ENCODE results near the gene ARGFX. TPM values are rescaled to one million over a fixed set of nuclear protein-coding genes. Genes with fewer than 3 reads are reported as not detected.

ARGFX gene
- total and polyA plus RNA-seq, 2 of the 8 experiments (the other 6 are each of a cell fraction or from before 2014, with no cell fraction given) = not detected

DNA sequence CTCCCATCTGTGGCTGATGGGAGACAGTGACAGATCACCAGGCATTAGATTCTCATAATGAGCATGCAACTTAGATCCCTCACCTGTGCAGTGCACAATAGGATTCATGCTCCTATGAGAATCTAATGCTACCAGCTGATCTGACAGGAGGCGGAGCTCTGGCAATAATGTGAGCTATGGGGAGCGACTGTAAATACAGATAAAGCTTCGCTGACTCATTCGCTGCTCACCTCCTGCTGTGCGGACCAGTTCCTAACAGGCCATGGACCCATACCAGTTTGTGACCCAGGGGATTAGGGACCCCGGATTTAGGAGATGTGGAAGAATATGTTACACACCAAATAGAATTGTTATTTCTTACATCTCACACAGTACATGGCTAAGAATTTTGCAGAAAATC is 6.7 kb downstream of the ARGFX start:
- TF ChIP-seq JUND (IDR thresholded peaks at IDR 0.05; ENCODE audit: low read length) (peak; percentile 53; the same call in 1 of the 2 replicates), TAF1 (IDR thresholded peaks at IDR 0.05; ENCODE audit: low read depth, low read length) (no peak), MAFK (IDR thresholded peaks at IDR 0.05; ENCODE audit: low read depth, low read length) (peak; percentile 43; the same call in 1 of the 2 replicates)
- no peak overlapping the region for H2BK20ac ChIP-seq (ENCODE audit: low read length)
- no peaks in the 10 kb centered on the region for H3K9me3 ChIP-seq (ENCODE audit: insufficient read depth in 2 of 2, low read depth in 1 of 2, low read length in 1 of 2)
- no peak overlapping the region for H2BK120ac ChIP-seq (replicated peaks; ENCODE audit: low read depth, low read length)
- 75% methylated on average over 6 of the region's 6 CpGs; no CpG with 5 or more reads in 1 of the 2 experiments for WGBS, 2 experiments (ENCODE audit: extremely low coverage in 1 of 2, insufficient coverage in 1 of 2, insufficient read length in 1 of 2, insufficient replicate concordance in 2 of 2, low coverage in 1 of 2, low lambda C conversion rate in 2 of 2, missing lambda C conversion rate in 1 of 2)
- no peak for FAIRE-seq
- no peak overlapping the region for H2BK5ac ChIP-seq (ENCODE audit: low read depth, low read length)
- no peak overlapping the region for H3K18ac ChIP-seq (ENCODE audit: extremely low read depth, low read length)
- H3K27me3 ChIP-seq (replicated peaks in 1 of 4; ENCODE audit: control insufficient read depth in 3 of 4, extremely low read depth in 1 of 4, insufficient read depth in 3 of 4, low read length in 3 of 4) = no peaks in the 10 kb centered on the region
- H3K56ac ChIP-seq (replicated peaks; ENCODE audit: insufficient read length, low read depth, low read length) = no peak overlapping the region
- no peaks in the 10 kb centered on the region for H3K79me1 ChIP-seq (ENCODE audit: low read depth, low read length)
- H4K91ac ChIP-seq (replicated peaks; ENCODE audit: insufficient read length, low read length) = no peak overlapping the region
- ChIA-PET CTCF (ENCODE audit: partially characterized antibody) (interaction anchor here (0.7 to 1.2 kb wide), 3 partner anchors 11 to 156 kb away, joined by 3 read pairs; no protein-coding TSS in a partner anchor), POLR2A (ENCODE audit: partially characterized antibody) (interaction anchor here (0.5 kb wide), 1 partner anchor 38 kb away, joined by 3 read pairs; no protein-coding TSS in a partner anchor)
- H2AK5ac ChIP-seq (ENCODE audit: low read depth, low read length) = no peak overlapping the region
- H3K4me2 ChIP-seq (ENCODE audit: insufficient read depth in 1 of 2, low read depth in 2 of 2, low read length in 2 of 2) = no peak overlapping the region
- no peak overlapping the region for H4K5ac ChIP-seq (ENCODE audit: insufficient read length, low read depth, low read length)
- no peak overlapping the region for H2AFZ ChIP-seq (ENCODE audit: low read length)
- peaks cover 0 to 9% (median 1%) of the 10 kb centered on the region in 4 experiments; a peak in 3 of 7 replicates for H3K4me1 ChIP-seq (replicated peaks in 1 of 4; ENCODE audit: control insufficient read depth in 3 of 4, insufficient read depth in 4 of 4, low read length in 3 of 4)
- no peak overlapping the region for H2BK15ac ChIP-seq (ENCODE audit: low read length)
- H4K8ac ChIP-seq (ENCODE audit: extremely low read depth, insufficient read depth, low read length) = no peak overlapping the region
- peak in 1 of 2 experiments; percentile 53 for DNase-seq (ENCODE audit: low read depth in 1 of 2, low spot score in 2 of 2)
- no peak overlapping the region for H3K4ac ChIP-seq (replicated peaks; ENCODE audit: insufficient read length, low read depth, low read length)
- no peaks in the 10 kb centered on the region for H3K79me2 ChIP-seq (ENCODE audit: control insufficient read depth in 1 of 2, insufficient read depth in 2 of 2, low read length in 2 of 2)
- no peaks in the 10 kb centered on the region for H3K36me3 ChIP-seq (ENCODE audit: control insufficient read depth in 2 of 4, insufficient read depth in 4 of 4, low read length in 3 of 4)
- no peak overlapping the region for H3K4me3 ChIP-seq (ENCODE audit: extremely low read depth in 1 of 4, insufficient read depth in 2 of 4, low read depth in 3 of 4, low read length in 4 of 4)
- no peak overlapping the region for H3K27ac ChIP-seq (ENCODE audit: low read depth, low read length)
- H3K14ac ChIP-seq (ENCODE audit: insufficient read length) = no peak overlapping the region
- H4K20me1 ChIP-seq (replicated peaks in 1 of 2; ENCODE audit: control insufficient read depth in 1 of 2, insufficient read depth in 2 of 2, low read length in 2 of 2) = no peaks in the 10 kb centered on the region
- no peak overlapping the region for H3K23ac ChIP-seq (ENCODE audit: insufficient read length)
- H3K23me2 ChIP-seq (ENCODE audit: low read depth, low read length) = 0 out of 2 replicates have a peak, but pooled peaks cover 1% of the 10 kb centered on the region
- H2BK12ac ChIP-seq (ENCODE audit: low read depth, low read length) = no peak overlapping the region
- no peak overlapping the region for H3K9ac ChIP-seq (replicated peaks in 1 of 4; ENCODE audit: extremely low read depth in 1 of 4, low read depth in 3 of 4, low read length in 3 of 4)

Data from H1 (cell line).